Endothelial cell of umbilical vein (primary cell): Measurements from ENCODE around the gene CRB1. TPM values are rescaled to one million over a fixed set of nuclear protein-coding genes. Genes with fewer than 3 reads are reported as not detected.

ENCODE experiments used
- BruUV-seq: library from RNA; stranded (reverse); fragments of 400-500 nt; replicated peaks from 2 replicates; lab custom pipeline; 2021; lab: Mats Ljungman, UMichigan
- CTCF ChIA-PET: fragments of 300-600, 350-600 bp; sonication (Branson Sonifier 250); formaldehyde crosslinking; loops from one replicate; lab custom pipeline; 2021; ENCODE audit warnings: antibody characterized with exemption, inconsistent platforms; lab: Charles Lee
- POLR2A ChIA-PET: fragments of 300-600, 350-600 bp; sonication (Branson Sonifier 250); formaldehyde crosslinking; loops from one replicate; lab custom pipeline; 2021; ENCODE audit warnings: antibody characterized with exemption, inconsistent platforms; lab: Charles Lee
- DNase-seq: peaks from one replicate; pipeline ENCODE4 v3.0.0-alpha.2; 2011; ENCODE audit warnings: low read depth, low spot score
- FAIRE-seq: peaks from 2 replicates; lab custom pipeline; 2011; peaks lifted over from hg19 to GRCh38; lab: Jason Lieb, UNC
- H2AFZ ChIP-seq: 2 replicates; pipeline ENCODE4 v1.6.0; 2012; ENCODE audit warnings: low read depth, low read length, control low read depth, inconsistent platforms
- H3K27ac ChIP-seq: 2 replicates; pipeline ENCODE4 v1.5.1; 2011; ENCODE audit warnings: low read depth, mild to moderate bottlenecking, control low read depth, low read length, moderate library complexity; ENCODE audit not compliant: insufficient read depth
- H3K27me3 ChIP-seq, 2 experiments: 2 replicates each; pipeline versions ENCODE4 v1.6.0 to v1.6.1; 2011; ENCODE audit warnings: low read length in 2 of 2, mixed read lengths in 1 of 2; ENCODE audit not compliant: control insufficient read depth in 2 of 2, insufficient read depth in 2 of 2
- H3K36me3 ChIP-seq, 2 experiments: 2 replicates in 1 of 2; 3 replicates in 1 of 2; pipeline ENCODE4 v1.5.1; 2011; ENCODE audit warnings: low read length in 2 of 2, mild to moderate bottlenecking in 1 of 2, moderate library complexity in 1 of 2; ENCODE audit not compliant: control insufficient read depth in 2 of 2, insufficient read depth in 2 of 2; ENCODE audit errors: extremely low read depth in 1 of 2
- H3K4me1 ChIP-seq: 3 replicates; pipeline ENCODE4 v1.5.1; 2011; ENCODE audit warnings: mild to moderate bottlenecking, low read length; ENCODE audit not compliant: control insufficient read depth, insufficient read depth; ENCODE audit errors: extremely low read depth
- H3K4me2 ChIP-seq: 2 replicates; pipeline ENCODE4 v1.6.1; 2011; ENCODE audit warnings: low read length, control low read depth, mixed read lengths; ENCODE audit not compliant: insufficient read depth
- H3K4me3 ChIP-seq, 3 experiments: fragments of 200-600 bp in 1 of 3; sonication (generic), shearing (Covaris generic) in 1 of 3; replicated peaks in 1 of 3; 2 replicates each; pipeline ENCODE4 v1.5.1; 2011 to 2016; ENCODE audit warnings: control low read depth in 3 of 3, low read length in 3 of 3, mild to moderate bottlenecking in 2 of 3, inconsistent platforms in 1 of 3, low read depth in 1 of 3, moderate library complexity in 1 of 3; ENCODE audit not compliant: insufficient read depth in 1 of 3
- H3K79me2 ChIP-seq: 2 replicates; pipeline ENCODE4 v1.6.0; 2012; ENCODE audit warnings: low read length, inconsistent platforms; ENCODE audit not compliant: control insufficient read depth, insufficient read depth
- H3K9ac ChIP-seq: replicated peaks from 2 replicates; pipeline ENCODE3; 2011; ENCODE audit warnings: low read length, control low read depth; ENCODE audit not compliant: insufficient read depth; ENCODE audit errors: extremely low read depth
- H3K9me1 ChIP-seq: replicated peaks from 3 replicates; pipeline ENCODE4 v1.6.0; 2011; ENCODE audit warnings: mild to moderate bottlenecking, low read length; ENCODE audit not compliant: control insufficient read depth, insufficient read depth; ENCODE audit errors: extremely low read depth
- H3K9me3 ChIP-seq: replicated peaks from 2 replicates; pipeline ENCODE4 v1.5.1; 2012; ENCODE audit warnings: low read length, inconsistent platforms; ENCODE audit not compliant: control insufficient read depth, insufficient read depth
- H4K20me1 ChIP-seq: replicated peaks from 2 replicates; pipeline ENCODE3; 2011; ENCODE audit warnings: mild to moderate bottlenecking, low read length; ENCODE audit not compliant: control insufficient read depth, insufficient read depth; ENCODE audit errors: extremely low read depth
- CTCF ChIP-seq, 2 donors: IDR thresholded peaks; 1 replicate in 1 of 2; 2 replicates in 1 of 2; pipeline ENCODE4 v1.5.1; 2011; ENCODE audit warnings: low read length in 2 of 2, mild to moderate bottlenecking in 2 of 2, moderate library complexity in 2 of 2, control low read depth in 1 of 2, inconsistent platforms in 1 of 2, low read depth in 1 of 2; ENCODE audit not compliant: insufficient read depth in 1 of 2; ENCODE audit errors: extremely low read depth in 1 of 2
- EZH2 ChIP-seq: IDR thresholded peaks from 2 replicates; pipeline ENCODE4 v1.6.1; 2012; ENCODE audit warnings: borderline replicate concordance, low read depth, mild to moderate bottlenecking, moderate library complexity, low read length, inconsistent platforms; ENCODE audit not compliant: severe bottlenecking
- FOS ChIP-seq: IDR thresholded peaks from 2 replicates; pipeline ENCODE4 v1.6.1; 2011; ENCODE audit warnings: mild to moderate bottlenecking, low read length, moderate library complexity, borderline replicate concordance; ENCODE audit not compliant: insufficient read depth
- GATA2 ChIP-seq: IDR thresholded peaks from 2 replicates; pipeline ENCODE4 v1.7.0; 2011; ENCODE audit warnings: low read depth, mild to moderate bottlenecking, moderate library complexity, mixed read lengths, low read length; ENCODE audit not compliant: insufficient read length, insufficient read depth
- JUN ChIP-seq: IDR thresholded peaks from 2 replicates; pipeline ENCODE4 v1.6.1; 2011; ENCODE audit warnings: borderline replicate concordance, low read depth; ENCODE audit not compliant: insufficient read length, insufficient read depth
- MAX ChIP-seq: IDR thresholded peaks from 2 replicates; pipeline ENCODE4 v1.6.1; 2011; ENCODE audit not compliant: insufficient read depth, insufficient read length
- MYC ChIP-seq: IDR thresholded peaks from one replicate; pipeline ENCODE4 v1.6.1; 2011; ENCODE audit warnings: mild to moderate bottlenecking, low read depth, low read length
- POLR2A ChIP-seq: IDR thresholded peaks from 2 replicates; pipeline ENCODE4 v1.6.1; 2012; ENCODE audit warnings: low read depth, mild to moderate bottlenecking, control low read depth, low read length
- POLR2AphosphoS5 ChIP-seq: IDR thresholded peaks from 2 replicates; pipeline ENCODE4 v1.6.1; 2012; ENCODE audit warnings: low read depth, mild to moderate bottlenecking, control low read depth, low read length, moderate library complexity; ENCODE audit not compliant: insufficient read depth
- dilution Hi-C: fragments of 300-500 bp; cut with MboI; formaldehyde crosslinking; loops from one replicate; pipeline ENCODE4 v1.15.0; 2019; ENCODE audit warnings: low sequenced_read_pairs; ENCODE audit not compliant: extremely low pct_ligation_motif_present
- intact Hi-C: fragments of 100-400 bp; cut with micrococcal nuclease; formaldehyde crosslinking; loops from one replicate; pipeline ENCODE4 v1.10.0; 2022
- polyA plus RNA-seq, 4 experiments: library from polyadenylated mRNA; depleted of rRNA in 3 of 4; stranded (reverse) in 3 of 4; unstranded in 1 of 4; fragments of >200 nt; gene quantifications; 2 replicates each; pipeline versions ENCODE4 v1.2.1 to v1.2.3, GENCODE V29; 2011 to 2012; ENCODE audit warnings: missing spikeins in 1 of 4
- total RNA-seq: library from RNA; stranded (reverse); gene quantifications from 2 replicates; pipeline ENCODE4 v1.2.3, GENCODE V29; 2021

CRB1 gene
- total and polyA plus RNA-seq, 2 donors (not counting 3 experiments of a cell fraction or from before 2014, with no cell fraction given): not detected

- no peak for FAIRE-seq
- no peaks in the 10 kb centered on the region for H3K4me1 ChIP-seq
- no peak overlapping the region for H2AFZ ChIP-seq
- no peak for TF ChIP-seq EZH2
- no peak for TF ChIP-seq MAX
- TF ChIP-seq FOS: no peak
- no peak for TF ChIP-seq POLR2A
- TF ChIP-seq CTCF (IDR thresholded peaks at IDR 0.05; ENCODE audit: extremely low read depth in 1 of 2, insufficient read depth in 1 of 2, low read depth in 1 of 2, low read length in 2 of 2): no peak
- TF ChIP-seq GATA2: no peak
- no peak for TF ChIP-seq MYC
- TF ChIP-seq JUN: no peak
- TF ChIP-seq POLR2AphosphoS5: no peak
- H3K9me1 ChIP-seq: no peaks in the 10 kb centered on the region
- no peaks in the 10 kb centered on the region for H3K36me3 ChIP-seq
- DNase-seq: no peak
- H3K4me2 ChIP-seq: no peak overlapping the region
- H3K9ac ChIP-seq: no peak overlapping the region
- no TSS peak for BruUV-seq
- no peaks in the 10 kb centered on the region for H3K27me3 ChIP-seq
- no peak overlapping the region for H3K4me3 ChIP-seq
- intact Hi-C loops: no loop called here
- POLR2A ChIA-PET: no interaction called here
- no peak overlapping the region for H3K27ac ChIP-seq
- CTCF ChIA-PET: interaction anchor here (3.7 kb wide), 1 partner anchor 38 kb away, joined by 15 read pairs; no protein-coding TSS in a partner anchor
- H4K20me1 ChIP-seq: no peaks in the 10 kb centered on the region
- H3K79me2 ChIP-seq: no peaks in the 10 kb centered on the region
- dilution Hi-C loops: no loop called here
- no peaks in the 10 kb centered on the region for H3K9me3 ChIP-seq
Observed at GRCh38 chr1:197437601-197438000, 169.5 kb downstream of the CRB1 start.
